ENCODE measurements around the gene MBD2. TPM values are rescaled to one million over a fixed set of nuclear protein-coding genes. Genes with fewer than 3 reads are reported as not detected.

The MBD2 gene
- total and polyA plus RNA-seq, 2 of the 8 experiments (the other 6 are each of a cell fraction or from before 2014, with no cell fraction given) = 36.2 to 52.7 TPM

DNA sequence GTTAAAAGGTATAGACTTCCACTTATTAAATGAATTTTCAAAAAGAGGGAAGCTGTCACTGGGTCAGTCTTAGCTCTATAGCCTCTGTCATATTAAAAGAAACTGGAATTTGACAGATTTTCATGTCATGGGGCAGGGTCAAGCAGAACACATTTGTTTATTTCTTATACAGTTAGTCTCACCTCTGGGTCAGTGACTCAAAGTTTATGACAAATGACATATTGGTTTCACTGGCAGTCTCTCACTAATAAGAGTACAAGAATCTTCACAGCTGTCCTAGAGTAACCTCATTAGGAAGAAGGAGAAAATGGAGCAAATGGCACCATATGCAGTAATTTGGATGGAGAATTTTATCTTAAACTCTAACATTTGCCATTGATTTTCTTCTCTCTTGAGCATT, 63.2 kb downstream of the MBD2 start:
- H3K9ac ChIP-seq (replicated peaks in 1 of 4; ENCODE audit: extremely low read depth in 1 of 4, low read depth in 3 of 4, low read length in 3 of 4) = no peak overlapping the region
- POLR2A ChIA-PET (ENCODE audit: partially characterized antibody) = interaction anchor here (0.7 kb wide), 1 partner anchor 1095 kb away, joined by 3 read pairs; no protein-coding TSS in a partner anchor
- no peak for DNase-seq (ENCODE audit: low read depth in 1 of 2, low spot score in 2 of 2)
- TF ChIP-seq KDM5A (IDR thresholded peaks at IDR 0.05; ENCODE audit: low read length) = no peak
- no peak for TF ChIP-seq USF2 (IDR thresholded peaks at IDR 0.05; ENCODE audit: low read length)
- no peak for TF ChIP-seq POLR2A (IDR thresholded peaks at IDR 0.05; ENCODE audit: control extremely low read depth in 1 of 2, low read depth in 2 of 2, low read length in 2 of 2)
- TF ChIP-seq TAF7 (optimal IDR thresholded peaks at IDR 0.05; ENCODE audit: borderline replicate concordance, low read depth, low read length) = no peak
- no peak for TF ChIP-seq CHD1 (IDR thresholded peaks at IDR 0.05; ENCODE audit: low read depth, low read length)
- TF ChIP-seq ASH2L (IDR thresholded peaks at IDR 0.05; ENCODE audit: low read length) = no peak
- no peak for TF ChIP-seq CTBP2 (IDR thresholded peaks at IDR 0.05; ENCODE audit: borderline replicate concordance, insufficient read depth, insufficient read length, low read length)
- no peak for TF ChIP-seq HDAC6 (IDR thresholded peaks at IDR 0.05; ENCODE audit: low read depth, low read length)
- no peak for TF ChIP-seq FOSL1 (IDR thresholded peaks at IDR 0.05; ENCODE audit: insufficient read depth, low read depth, low read length)
- TF ChIP-seq MAX (IDR thresholded peaks at IDR 0.05) = no peak
- TF ChIP-seq CBX8 (IDR thresholded peaks at IDR 0.05; ENCODE audit: borderline replicate concordance, low read depth, low read length) = no peak
- no peak for TF ChIP-seq BRCA1 (IDR thresholded peaks at IDR 0.05; ENCODE audit: low read depth, low read length)
- no peak for TF ChIP-seq SIRT6 (IDR thresholded peaks at IDR 0.05; ENCODE audit: low read length)
- TF ChIP-seq JUND (IDR thresholded peaks at IDR 0.05; ENCODE audit: low read length) = no peak
- TF ChIP-seq TCF12 (IDR thresholded peaks at IDR 0.05; ENCODE audit: low read depth, low read length) = no peak
- TF ChIP-seq TEAD4 (IDR thresholded peaks at IDR 0.05; ENCODE audit: low read depth, low read length) = no peak

More for the DNA sequence above, 63.2 kb downstream of the MBD2 start:
- Histone ChIP-seq H2AFZ (ENCODE audit: low read length) (no peak overlapping the region), H3K4me2 (ENCODE audit: insufficient read depth in 1 of 2, low read depth in 2 of 2, low read length in 2 of 2) (no peak overlapping the region), H3K79me2 (ENCODE audit: control insufficient read depth in 1 of 2, insufficient read depth in 2 of 2, low read length in 2 of 2) (no peaks in the 10 kb centered on the region), H2BK120ac (replicated peaks; ENCODE audit: low read depth, low read length) (no peak overlapping the region), H2BK20ac (ENCODE audit: low read length) (no peak overlapping the region), H2AK5ac (ENCODE audit: low read depth, low read length) (no peak overlapping the region), H3K23ac (ENCODE audit: insufficient read length) (no peak overlapping the region), H3K27ac (ENCODE audit: low read depth, low read length) (no peak overlapping the region), H3K18ac (ENCODE audit: extremely low read depth, low read length) (no peak overlapping the region), H3K14ac (ENCODE audit: insufficient read length) (no peak overlapping the region), H3K4ac (replicated peaks; ENCODE audit: insufficient read length, low read depth, low read length) (no peak overlapping the region), H3K4me3 (ENCODE audit: extremely low read depth in 1 of 4, insufficient read depth in 2 of 4, low read depth in 3 of 4, low read length in 4 of 4) (no peak overlapping the region), H3K79me1 (ENCODE audit: low read depth, low read length) (no peaks in the 10 kb centered on the region), H3K56ac (replicated peaks; ENCODE audit: insufficient read length, low read depth, low read length) (no peak overlapping the region), H4K91ac (replicated peaks; ENCODE audit: insufficient read length, low read length) (no peak overlapping the region), H3K27me3 (replicated peaks in 1 of 4; ENCODE audit: control insufficient read depth in 3 of 4, extremely low read depth in 1 of 4, insufficient read depth in 3 of 4, low read length in 3 of 4) (no peaks in the 10 kb centered on the region), H3K9me3 (ENCODE audit: insufficient read depth in 2 of 2, low read depth in 1 of 2, low read length in 1 of 2) (no peaks in the 10 kb centered on the region), H4K5ac (ENCODE audit: insufficient read length, low read depth, low read length) (no peak overlapping the region), H2BK5ac (ENCODE audit: low read depth, low read length) (no peak overlapping the region), H4K8ac (ENCODE audit: extremely low read depth, insufficient read depth, low read length) (no peak overlapping the region), H3K4me1 (replicated peaks in 1 of 4; ENCODE audit: control insufficient read depth in 3 of 4, insufficient read depth in 4 of 4, low read length in 3 of 4) (no peaks in the 10 kb centered on the region), H2BK15ac (ENCODE audit: low read length) (no peak overlapping the region), H3K23me2 (ENCODE audit: low read depth, low read length) (no peaks in the 10 kb centered on the region), H4K20me1 (replicated peaks in 1 of 2; ENCODE audit: control insufficient read depth in 1 of 2, insufficient read depth in 2 of 2, low read length in 2 of 2) (no peaks in the 10 kb centered on the region), H2BK12ac (ENCODE audit: low read depth, low read length) (no peak overlapping the region), H3K36me3 (ENCODE audit: control insufficient read depth in 2 of 4, insufficient read depth in 4 of 4, low read length in 3 of 4) (no peaks in the 10 kb centered on the region)
- CTCF ChIA-PET (ENCODE audit: partially characterized antibody) = interaction anchor here (0.7 kb wide), 1 partner anchor 1670 kb away, joined by 3 read pairs; no protein-coding TSS in a partner anchor
- no peak for FAIRE-seq

Data from H1 (cell line).